HepG2 (cell line): ENCODE measurements around the gene CYP19A1. TPM values are rescaled to one million over a fixed set of nuclear protein-coding genes. Genes with fewer than 3 reads are reported as not detected.

Source experiments
- ATAC-seq: fragments of 200-7000 bp; cut with Tn5 transposase; 3 replicates; pipeline ENCODE4 v1.9.1; 2020; ENCODE audit warnings: mild to moderate bottlenecking, moderate library complexity
- BruUV-seq: library from RNA; stranded (reverse); fragments of 400-500 nt; replicated peaks from 2 replicates; lab custom pipeline; 2021; lab: Mats Ljungman, UMichigan
- CTCF ChIA-PET: fragments of 300-600 bp; formaldehyde crosslinking; extraction: SDS; loops from one replicate; lab custom pipeline; 2021; ENCODE audit warnings: low total read pairs, inconsistent platforms, low intra/inter-chr PET ratio; lab: Yijun Ruan, JAX
- POLR2A ChIA-PET: fragments of 350-600 bp; sonication (Branson Sonifier 250); formaldehyde crosslinking; loops from one replicate; lab custom pipeline; 2020; ENCODE audit warnings: antibody characterized with exemption, inconsistent platforms; lab: Yijun Ruan, JAX
- DNase-seq: peaks from one replicate; pipeline ENCODE4 v3.0.0-alpha.2; 2015; ENCODE audit warnings: low spot score
- FAIRE-seq: peaks from 3 replicates; lab custom pipeline; 2011; peaks lifted over from hg19 to GRCh38; lab: Jason Lieb, UNC
- H2AFZ ChIP-seq: one replicate; pipeline ENCODE4 v1.6.1; 2011; ENCODE audit warnings: low read length, inconsistent platforms
- H3K27ac ChIP-seq: fragments of 300-600 bp; 3 replicates; pipeline ENCODE4 v1.8.0; 2011; ENCODE audit warnings: mixed run types, mild to moderate bottlenecking, mixed read lengths, low read length, inconsistent platforms; ENCODE audit not compliant: insufficient read depth; ENCODE audit errors: extremely low read length
- H3K27me3 ChIP-seq, 2 experiments: fragments of 200-600 bp in 1 of 2; 2 replicates in 1 of 2; 3 replicates in 1 of 2; pipeline versions ENCODE4 v1.6.0 to v1.8.0; 2011; ENCODE audit warnings: low read length in 2 of 2, mild to moderate bottlenecking in 2 of 2, moderate library complexity in 2 of 2, inconsistent platforms in 1 of 2; ENCODE audit not compliant: insufficient read depth in 2 of 2, control insufficient read depth in 1 of 2
- H3K36me3 ChIP-seq, 2 experiments: fragments of 200-600 bp in 1 of 2; replicated peaks in 1 of 2; 2 replicates in 1 of 2; 3 replicates in 1 of 2; pipeline versions ENCODE4 v1.5.1 to v1.8.0; 2011; ENCODE audit warnings: low read length in 2 of 2, inconsistent platforms in 1 of 2; ENCODE audit not compliant: insufficient read depth in 2 of 2, control insufficient read depth in 1 of 2
- H3K4me1 ChIP-seq: 2 replicates; pipeline ENCODE4 v1.5.1; 2012; ENCODE audit warnings: low read length, inconsistent platforms; ENCODE audit not compliant: insufficient read depth
- H3K4me2 ChIP-seq: 2 replicates; pipeline ENCODE4 v1.6.0; 2011; ENCODE audit warnings: low read depth, low read length, inconsistent platforms
- H3K4me3 ChIP-seq, 3 experiments: fragments of 200-600 bp in 1 of 3; sonication (generic), shearing (Covaris generic) in 1 of 3; replicated peaks in 1 of 3; 2 replicates each; pipeline ENCODE4 v1.5.1; 2011 to 2016; ENCODE audit warnings: low read length in 3 of 3, inconsistent platforms in 2 of 3, low read depth in 2 of 3, mild to moderate bottlenecking in 2 of 3, control low read depth in 1 of 3, mixed read lengths in 1 of 3; ENCODE audit not compliant: insufficient read depth in 1 of 3
- H3K79me2 ChIP-seq: one replicate; pipeline ENCODE4 v1.6.1; 2011; ENCODE audit warnings: low read length, inconsistent platforms; ENCODE audit not compliant: insufficient read depth
- H3K9ac ChIP-seq: 2 replicates; pipeline ENCODE4 v1.6.0; 2011; ENCODE audit warnings: mild to moderate bottlenecking, low read depth, low read length, inconsistent platforms; ENCODE audit not compliant: insufficient read depth
- H3K9me3 ChIP-seq: 2 replicates; pipeline ENCODE4 v1.5.1; 2012; ENCODE audit warnings: mild to moderate bottlenecking, low read length
- H4K20me1 ChIP-seq: 2 replicates; pipeline ENCODE4 v1.6.0; 2011; ENCODE audit warnings: inconsistent platforms, mild to moderate bottlenecking, low read length, moderate library complexity; ENCODE audit not compliant: insufficient read depth
- AHR ChIP-seq: IDR thresholded peaks from 2 replicates; pipeline ENCODE4 v1.6.1; 2018; ENCODE audit warnings: missing genetic modification reagents, missing compliant biosample characterization
- ARNTL ChIP-seq: sonication (generic); formaldehyde crosslinking; IDR thresholded peaks from 2 replicates; pipeline ENCODE4 v1.4.0; 2020; ENCODE audit warnings: mild to moderate bottlenecking, missing genetic modification reagents
- ATF1 ChIP-seq: IDR thresholded peaks from 2 replicates; pipeline ENCODE4 v1.6.1; 2016; ENCODE audit warnings: mild to moderate bottlenecking, control low read depth
- FIP1L1 ChIP-seq: fragments of 200-400 bp; formaldehyde crosslinking; IDR thresholded peaks from 2 replicates; pipeline ENCODE4 v1.6.1; 2018; ENCODE audit warnings: low read depth, mild to moderate bottlenecking, low read length, moderate library complexity, borderline replicate concordance; ENCODE audit not compliant: insufficient read depth
- GTF3A ChIP-seq: sonication (generic); formaldehyde crosslinking; conservative IDR thresholded peaks from 2 replicates; pipeline ENCODE4 v1.4.0; 2020; ENCODE audit warnings: mild to moderate bottlenecking, missing genetic modification reagents
- JUN ChIP-seq: sonication (generic); formaldehyde crosslinking; IDR thresholded peaks from 2 replicates; pipeline ENCODE4 v1.4.0; 2020; ENCODE audit warnings: mild to moderate bottlenecking, missing genetic modification reagents
- LRRFIP1 ChIP-seq: sonication (generic); formaldehyde crosslinking; conservative IDR thresholded peaks from 2 replicates; pipeline ENCODE4 v1.4.0; 2020; ENCODE audit warnings: missing genetic modification reagents
- MTF1 ChIP-seq: sonication (generic); formaldehyde crosslinking; IDR thresholded peaks from 2 replicates; pipeline ENCODE4 v1.5.0; 2020; ENCODE audit warnings: missing genetic modification reagents
- NFKB2 ChIP-seq: sonication (generic); formaldehyde crosslinking; IDR thresholded peaks from 2 replicates; pipeline ENCODE4 v1.4.0; 2020; ENCODE audit warnings: missing genetic modification reagents, borderline replicate concordance
- PHF21A ChIP-seq: sonication (generic); formaldehyde crosslinking; IDR thresholded peaks from 2 replicates; pipeline ENCODE4 v1.5.0; 2020; ENCODE audit warnings: mild to moderate bottlenecking, missing genetic modification reagents
- POLR2AphosphoS5 ChIP-seq: IDR thresholded peaks from 2 replicates; pipeline ENCODE4 v1.6.1; 2012; ENCODE audit warnings: low read depth, low read length
- RAD21 ChIP-seq: fragments of 450-650 bp; formaldehyde crosslinking; IDR thresholded peaks from 2 replicates; pipeline ENCODE4 v1.5.0; 2020; ENCODE audit warnings: mild to moderate bottlenecking
- SNRNP70 ChIP-seq: fragments of 200-400 bp; formaldehyde crosslinking; IDR thresholded peaks from 2 replicates; pipeline ENCODE4 v1.6.1; 2017; ENCODE audit warnings: mild to moderate bottlenecking, low read depth, low read length, moderate library complexity
- THRA ChIP-seq: sonication (generic); formaldehyde crosslinking; IDR thresholded peaks from 2 replicates; pipeline ENCODE4 v1.4.0; 2020; ENCODE audit warnings: missing genetic modification reagents, borderline replicate concordance
- ZFP36 ChIP-seq: fragments of 150-350 bp; IDR thresholded peaks from 2 replicates; pipeline ENCODE4 v1.6.1; 2018; ENCODE audit warnings: borderline replicate concordance, low read length, low read depth; ENCODE audit not compliant: partially characterized antibody
- ZKSCAN8 ChIP-seq: IDR thresholded peaks from 2 replicates; pipeline ENCODE4 v1.6.1; 2016; ENCODE audit warnings: borderline replicate concordance, missing genetic modification reagents, missing compliant biosample characterization
- ZNF343 ChIP-seq: sonication (generic); formaldehyde crosslinking; IDR thresholded peaks from 2 replicates; pipeline ENCODE4 v1.4.0; 2020; ENCODE audit warnings: mild to moderate bottlenecking, missing genetic modification reagents
- ZNF549 ChIP-seq: sonication (generic); formaldehyde crosslinking; IDR thresholded peaks from 2 replicates; pipeline ENCODE4 v1.5.0; 2020; ENCODE audit warnings: missing genetic modification reagents
- ZNF558 ChIP-seq: sonication (generic); formaldehyde crosslinking; IDR thresholded peaks from 2 replicates; pipeline ENCODE4 v1.9.0; 2022; ENCODE audit warnings: mild to moderate bottlenecking, missing genetic modification reagents, borderline replicate concordance
- WGBS: methylation state at CpG from one replicate; pipeline ENCODE4 v1.1.6; 2017; ENCODE audit warnings: low lambda C conversion rate; 5-methylcytosine and 5-hydroxymethylcytosine counted together
- in situ Hi-C: cut with HindIII; loops from 2 replicates; pipeline ENCODE4 v1.10.0; 2017; ENCODE audit warnings: low pct_unique_long_range_greater_than_20kb; ENCODE audit not compliant: extremely low pct_ligation_motif_present
- intact Hi-C: fragments of 100-400 bp; cut with micrococcal nuclease; formaldehyde crosslinking; loops from one replicate; pipeline ENCODE4 v1.10.0; 2022; ENCODE audit not compliant: unreplicated experiment
- polyA plus RNA-seq, 8 experiments: library from polyadenylated mRNA; depleted of rRNA in 3 of 8; stranded (reverse) in 7 of 8; unstranded in 1 of 8; fragments of >200 nt; fragmentation: Illumina TruSeq in 4 of 8; extraction: Trizol in 4 of 8; gene quantifications; 2 replicates each; pipeline versions ENCODE4 v1.2.1 to v1.2.3, GENCODE V29; 2011 to 2016; ENCODE audit warnings: low read depth in 4 of 8, missing spikeins in 1 of 8, mixed read lengths in 1 of 8; ENCODE audit not compliant: insufficient read depth in 1 of 8
- total RNA-seq, 5 experiments: library from RNA; depleted of rRNA; stranded (reverse); fragments of >200 nt; fragmentation: Illumina TruSeq; extraction: Trizol; gene quantifications; 2 replicates each; pipeline ENCODE4 v1.2.3, GENCODE V29; 2016; ENCODE audit warnings: low read depth in 1 of 5

Gene CYP19A1
- total and polyA plus RNA-seq, 2 of the 13 experiments (the other 11 are each of a cell fraction or from before 2014, with no cell fraction given) = 10.9 to 23.0 TPM

- CTCF ChIA-PET = no interaction called here
Observed at GRCh38 chr15:51353976-51354375, 15.6 kb upstream of the CYP19A1 start.

More at GRCh38 chr15:51353976-51354375, 15.6 kb upstream of the CYP19A1 start:
- TF ChIP-seq MTF1 (CRISPR knock-in tag) = no peak
- no peak for TF ChIP-seq JUN
- no peak for TF ChIP-seq ARNTL
- TF ChIP-seq ZNF343 (CRISPR knock-in tag) = no peak
- no peak for TF ChIP-seq ATF1 (CRISPR knock-in tag)
- no peak for TF ChIP-seq POLR2AphosphoS5
- TF ChIP-seq ZNF549 (CRISPR knock-in tag) = no peak
- TF ChIP-seq RAD21 (CRISPR knock-in tag) = no peak
- TF ChIP-seq THRA (CRISPR knock-in tag) = no peak
- no peak for TF ChIP-seq FIP1L1
- TF ChIP-seq AHR = no peak
- no peak for TF ChIP-seq PHF21A (CRISPR knock-in tag)
- no peak for TF ChIP-seq ZNF558 (CRISPR knock-in tag)
- no peak for TF ChIP-seq NFKB2 (CRISPR knock-in tag)
- TF ChIP-seq ZFP36 = no peak
- TF ChIP-seq GTF3A (CRISPR knock-in tag) = no peak
- TF ChIP-seq LRRFIP1 (CRISPR knock-in tag) = no peak
- TF ChIP-seq ZKSCAN8 = no peak
- TF ChIP-seq SNRNP70 = no peak
- Histone ChIP-seq H3K9ac (no peak overlapping the region), H4K20me1 (no peaks in the 10 kb centered on the region), H3K79me2 (no peaks in the 10 kb centered on the region), H3K4me3 (no peak overlapping the region), H3K36me3 (no peaks in the 10 kb centered on the region), H2AFZ (no peak overlapping the region), H3K9me3 (no peaks in the 10 kb centered on the region), H3K4me1 (peaks cover 8% of the 10 kb centered on the region; the same call in 1 of the 2 replicates), H3K27ac (no peak overlapping the region), H3K27me3 (no peaks in the 10 kb centered on the region; a peak in 1 of 5 replicates), H3K4me2 (no peak overlapping the region)
- in situ Hi-C loops = no loop called here
- no peak for ATAC-seq
- intact Hi-C loops = no loop called here
- DNase-seq = no peak
- no TSS peak for BruUV-seq
- no peak for FAIRE-seq
- POLR2A ChIA-PET = no interaction called here
- 17% methylated on average over 2 of the region's 2 CpGs for WGBS
